GM18873 (cell line): ENCODE data around the gene PCDHGC5.
A peak's percentile ranks its signal among the peaks of the same experiment; 100 is the strongest.

ENCODE experiments used
- ATAC-seq: cut with Tn5 transposase; IDR thresholded peaks from one replicate; pipeline ENCODE4 v1.9.1; 2021; ENCODE audit warnings: mild to moderate bottlenecking, moderate library complexity, moderate number of reproducible peaks; ENCODE audit not compliant: unreplicated experiment, low FRiP score

The PCDHGC5 gene

DNA sequence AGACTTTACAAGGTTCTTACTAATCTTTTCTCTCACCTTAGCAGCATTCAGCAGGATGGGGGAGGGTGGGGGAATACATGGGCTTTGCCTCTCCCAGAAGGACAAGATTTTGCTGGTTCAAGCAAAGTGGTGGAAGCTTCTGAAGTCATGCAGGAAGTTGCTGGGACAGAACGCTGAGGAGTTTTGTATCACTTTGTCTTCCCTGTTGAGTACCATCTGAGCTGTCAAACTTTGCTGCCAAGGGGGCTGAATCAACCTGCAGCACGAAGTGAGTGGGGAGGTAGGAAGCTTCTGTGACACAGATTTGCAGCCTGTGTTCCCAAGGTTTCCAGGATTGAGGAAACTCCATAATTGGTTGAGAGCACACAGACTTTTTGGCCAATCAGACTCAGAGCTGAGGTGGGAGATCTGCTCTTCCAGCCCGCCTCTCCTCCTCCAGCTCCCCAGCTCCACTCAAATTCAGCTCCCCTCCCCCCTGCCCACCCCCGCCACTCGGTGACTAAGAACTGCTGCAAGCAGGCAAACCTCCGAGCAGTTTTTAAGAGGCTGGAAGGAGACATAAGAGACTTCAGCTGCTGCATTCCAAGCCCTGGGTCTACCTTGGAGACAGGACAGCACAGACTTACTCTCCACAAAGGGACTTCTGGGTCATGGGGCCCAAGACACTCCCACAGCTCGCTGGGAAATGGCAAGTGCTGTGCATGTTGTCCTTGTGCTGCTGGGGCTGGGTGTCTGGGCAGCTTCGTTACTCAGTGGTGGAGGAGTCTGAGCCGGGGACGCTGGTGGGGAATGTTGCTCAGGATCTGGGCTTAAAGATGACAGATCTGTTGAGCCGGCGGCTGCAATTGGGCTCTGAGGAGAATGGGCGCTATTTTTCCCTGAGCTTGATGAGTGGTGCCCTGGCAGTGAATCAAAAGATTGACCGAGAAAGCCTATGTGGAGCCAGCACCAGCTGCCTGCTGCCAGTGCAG is at the start of gene PCDHGC5:
Gene PCDHGC5, plus strand, starts transcription at position 491 of the 971 bp plus-strand sequence. Its CDS starts 160 bp downstream, at position 651.
- no peak for ATAC-seq

- ATAC-seq: no peak
Measured at GRCh38 chr5:141439411-141440141, 49.3 kb upstream of the PCDHGC5 start.

DNA sequence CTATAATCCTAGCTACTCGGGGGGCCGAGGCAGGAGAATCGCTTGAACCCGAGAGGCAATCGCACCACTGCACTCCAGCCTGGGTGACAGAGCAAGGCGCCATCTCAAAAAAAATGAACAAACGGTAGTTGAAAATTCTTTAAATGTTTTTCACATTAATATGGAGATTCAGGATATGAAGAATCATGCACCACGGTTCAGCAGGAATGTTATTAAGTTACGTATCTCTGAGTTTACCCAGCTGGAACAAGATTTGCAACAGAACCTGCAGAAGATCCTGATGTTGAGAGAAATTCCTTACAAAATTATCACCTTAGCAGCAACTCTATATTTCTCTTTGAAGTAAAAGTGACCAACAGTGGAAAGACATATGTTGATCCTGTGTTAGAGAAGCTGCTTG is 48.5 kb upstream of the PCDHGC5 start:
- no peak for ATAC-seq

DNA sequence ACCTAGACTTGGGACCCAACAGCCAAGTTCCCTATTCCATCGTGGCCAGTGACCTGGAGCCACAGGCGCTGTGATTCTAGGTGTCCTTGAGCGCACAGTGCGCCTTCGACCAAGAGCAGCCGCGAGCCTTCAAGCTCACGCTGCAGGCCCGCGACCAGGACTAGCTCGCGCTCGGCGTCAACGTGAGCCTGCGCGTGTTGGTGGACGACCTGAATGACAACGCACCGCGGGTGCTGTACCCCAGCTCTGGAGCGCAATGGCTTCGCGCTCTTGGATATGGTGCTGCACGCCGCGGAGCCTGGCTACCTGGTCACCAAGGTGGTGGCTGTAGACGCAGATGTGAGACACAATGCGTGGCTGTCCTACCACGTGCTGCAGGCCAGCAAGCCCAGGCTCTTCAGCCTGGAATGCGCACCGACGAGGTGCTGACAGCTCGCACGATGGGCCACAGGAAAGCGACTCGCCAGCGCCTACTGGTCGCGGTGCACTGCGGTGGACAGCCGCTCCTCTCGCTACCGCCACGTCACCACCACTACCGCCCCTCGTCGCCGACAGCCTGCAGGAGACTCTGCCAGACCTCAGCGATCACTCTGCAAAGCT is 47.2 kb upstream of the PCDHGC5 start:
- no peak for ATAC-seq

- no peak for ATAC-seq
Measured at GRCh38 chr5:141465351-141465750, 23.5 kb upstream of the PCDHGC5 start.

- peak; percentile 96 for ATAC-seq
Measured at GRCh38 chr5:141475625-141476131, 13.2 kb upstream of the PCDHGC5 start, which contains the start of gene PCDHGC3. Gene PCDHGC3, plus strand, starts transcription at chr5:141475966. Its CDS starts 151 bp downstream, at chr5:141476117.

GRCh38 chr5:141476132-141476911 is 12.6 kb upstream of the PCDHGC5 start:
- ATAC-seq: peak; percentile 19

DNA sequence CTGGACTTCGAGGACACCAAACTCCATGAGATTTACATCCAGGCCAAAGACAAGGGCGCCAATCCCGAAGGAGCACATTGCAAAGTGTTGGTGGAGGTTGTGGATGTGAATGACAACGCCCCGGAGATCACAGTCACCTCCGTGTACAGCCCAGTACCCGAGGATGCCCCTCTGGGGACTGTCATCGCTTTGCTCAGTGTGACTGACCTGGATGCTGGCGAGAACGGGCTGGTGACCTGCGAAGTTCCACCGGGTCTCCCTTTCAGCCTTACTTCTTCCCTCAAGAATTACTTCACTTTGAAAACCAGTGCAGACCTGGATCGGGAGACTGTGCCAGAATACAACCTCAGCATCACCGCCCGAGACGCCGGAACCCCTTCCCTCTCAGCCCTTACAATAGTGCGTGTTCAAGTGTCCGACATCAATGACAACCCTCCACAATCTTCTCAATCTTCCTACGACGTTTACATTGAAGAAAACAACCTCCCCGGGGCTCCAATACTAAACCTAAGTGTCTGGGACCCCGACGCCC is 11.8 kb upstream of the PCDHGC5 start:
- no peak for ATAC-seq

- no peak for ATAC-seq
Measured at GRCh38 chr5:141477815-141478214, 11.1 kb upstream of the PCDHGC5 start.

- ATAC-seq: no peak
Measured at GRCh38 chr5:141478321-141478945, 10.4 kb upstream of the PCDHGC5 start.

DNA sequence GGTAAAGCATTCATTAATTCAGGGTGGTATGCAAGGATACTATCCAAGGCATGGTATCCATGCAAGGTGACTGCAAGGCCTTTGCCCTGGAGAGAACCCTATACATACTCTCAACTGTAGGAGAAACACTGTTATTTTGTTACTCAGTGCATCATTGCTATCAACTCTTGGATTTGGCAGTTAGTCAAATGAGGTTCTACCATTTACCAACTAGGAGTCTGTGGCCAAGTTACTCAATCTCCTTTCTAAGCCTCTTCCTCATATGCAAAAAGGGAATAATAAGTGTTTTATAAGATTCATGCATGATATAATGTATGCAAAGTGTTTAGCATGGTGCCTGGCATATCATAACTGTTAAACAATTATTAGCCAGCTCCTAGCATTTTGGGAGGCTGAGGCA is 9.1 kb upstream of the PCDHGC5 start:
- no peak for ATAC-seq

DNA sequence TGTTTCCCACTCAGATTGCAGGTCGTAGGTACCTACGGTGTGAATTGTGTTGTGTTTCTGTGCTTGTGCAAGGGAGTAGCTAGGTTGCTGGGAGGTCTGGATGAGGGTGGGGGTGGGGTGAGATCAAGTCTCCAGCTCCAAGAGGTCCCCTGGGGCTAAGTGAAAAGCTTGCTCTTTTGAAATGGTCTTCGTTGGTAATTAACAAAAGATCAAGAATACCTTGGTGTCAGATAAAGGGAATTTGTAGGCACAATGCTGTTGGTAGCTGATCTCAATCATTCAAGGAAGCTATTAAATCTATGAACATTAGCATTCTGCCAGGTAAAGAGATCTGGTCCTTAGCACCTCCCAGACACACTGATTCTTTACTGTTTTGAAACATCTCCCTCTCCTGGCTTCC is 5.0 kb upstream of the PCDHGC5 start:
- ATAC-seq: no peak

DNA sequence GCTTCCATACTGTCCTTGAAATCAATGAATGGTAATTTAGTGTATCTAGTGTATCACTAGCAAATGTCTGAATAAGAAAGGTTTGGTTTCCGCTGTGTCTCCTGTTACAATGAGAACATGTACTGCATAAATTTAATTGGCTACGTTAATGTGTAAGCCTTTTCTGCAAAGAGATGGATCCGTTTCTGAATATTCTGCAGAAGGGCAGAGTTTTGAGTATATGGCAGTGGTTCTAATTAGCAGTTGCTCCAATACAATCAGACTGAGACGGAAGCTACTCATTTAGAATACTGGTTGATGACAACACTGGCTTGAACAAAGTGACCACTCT is 4.6 kb upstream of the PCDHGC5 start:
- ATAC-seq: no peak

GRCh38 chr5:141484641-141485311 is 4.1 kb upstream of the PCDHGC5 start, which contains the start of gene PCDHGC4:
Gene PCDHGC4, plus strand, starts transcription at chr5:141485030. Its CDS starts 144 bp downstream, at chr5:141485174.
- no peak for ATAC-seq

DNA sequence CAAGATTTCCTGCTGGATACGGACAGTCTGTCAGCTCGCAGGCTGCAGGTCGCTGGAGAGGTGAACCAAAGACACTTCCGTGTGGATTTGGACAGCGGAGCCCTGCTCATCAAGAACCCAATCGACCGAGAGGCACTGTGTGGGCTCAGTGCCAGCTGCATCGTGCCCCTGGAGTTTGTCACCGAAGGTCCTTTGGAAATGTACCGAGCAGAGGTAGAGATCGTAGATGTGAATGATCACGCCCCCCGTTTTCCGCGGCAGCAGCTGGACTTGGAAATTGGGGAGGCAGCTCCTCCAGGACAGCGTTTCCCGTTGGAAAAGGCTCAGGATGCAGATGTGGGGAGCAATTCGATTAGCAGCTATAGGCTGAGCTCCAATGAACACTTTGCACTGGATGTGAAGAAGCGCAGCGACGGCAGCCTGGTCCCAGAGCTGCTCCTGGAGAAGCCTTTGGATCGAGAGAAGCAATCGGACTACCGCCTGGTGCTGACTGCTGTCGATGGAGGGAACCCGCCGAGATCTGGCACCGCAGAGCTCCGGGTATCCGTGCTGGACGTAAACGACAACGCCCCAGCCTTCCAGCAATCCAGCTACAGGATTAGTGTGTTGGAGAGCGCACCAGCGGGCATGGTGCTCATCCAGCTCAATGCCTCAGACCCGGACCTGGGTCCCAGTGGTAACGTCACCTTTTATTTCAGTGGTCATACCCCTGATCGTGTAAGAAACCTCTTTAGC is 3.4 kb upstream of the PCDHGC5 start:
- no peak for ATAC-seq

GRCh38 chr5:141486091-141486490 is 2.8 kb upstream of the PCDHGC5 start:
- no peak for ATAC-seq

DNA sequence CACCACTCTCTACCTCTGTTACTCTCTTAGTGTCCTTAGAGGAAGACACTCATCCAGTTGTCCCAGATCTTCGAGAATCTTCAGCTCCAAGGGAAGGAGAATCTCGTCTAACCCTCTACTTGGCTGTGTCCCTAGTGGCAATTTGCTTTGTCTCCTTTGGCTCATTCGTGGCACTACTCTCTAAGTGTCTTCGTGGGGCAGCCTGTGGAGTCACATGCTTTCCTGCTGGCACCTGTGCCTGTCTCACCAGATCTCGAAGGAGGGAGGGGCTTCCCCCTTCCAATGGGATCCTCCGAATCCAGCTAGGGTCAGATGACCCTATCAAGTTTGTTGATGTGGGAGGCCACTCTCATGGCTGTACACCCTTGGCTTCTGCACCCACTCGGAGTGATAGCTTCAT is 1.8 kb upstream of the PCDHGC5 start:
- ATAC-seq: no peak

- no peak for ATAC-seq
Measured at GRCh38 chr5:141489841-141490240, 960 bp downstream of the PCDHGC5 start.
